GM21825 (cell line): ENCODE results near the gene LPAR5.

Experiments
- ATAC-seq: cut with Tn5 transposase; IDR thresholded peaks from one replicate; pipeline ENCODE4 v1.9.1; 2021; ENCODE audit warnings: mild to moderate bottlenecking, moderate library complexity; ENCODE audit not compliant: unreplicated experiment

LPAR5 gene

DNA sequence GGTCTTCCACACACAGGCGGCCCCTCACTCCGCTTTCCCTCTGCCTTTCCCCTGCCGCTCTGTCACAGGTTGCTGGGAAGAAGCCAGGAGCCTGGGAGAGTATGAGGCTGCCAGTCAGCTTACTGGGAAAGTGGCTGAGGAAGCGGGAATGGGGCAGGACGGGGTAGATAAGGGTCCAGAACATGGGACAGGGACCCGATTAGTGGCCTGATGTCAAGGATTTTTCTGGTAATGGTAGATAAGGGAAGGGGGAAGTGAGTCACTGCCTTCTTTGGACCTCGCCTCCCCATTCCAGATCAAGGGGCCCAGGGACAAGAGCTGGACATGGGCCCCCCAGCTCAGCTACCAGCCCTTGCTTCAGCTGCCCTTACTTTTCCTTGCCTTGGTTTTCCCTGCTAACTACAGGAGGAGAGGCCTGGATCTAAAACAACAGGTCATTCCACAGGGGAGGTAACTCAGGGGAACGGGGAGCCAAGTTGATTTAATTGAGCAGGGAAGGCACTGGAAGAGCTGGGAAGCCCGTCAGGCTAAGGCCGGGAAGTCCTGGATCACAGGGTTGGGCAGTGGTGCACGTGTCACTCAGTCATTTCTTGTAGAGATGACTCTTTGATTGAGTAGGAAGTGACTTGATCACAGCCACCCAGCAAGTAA is 3.5 kb upstream of the LPAR5 start:
- ATAC-seq: no peak

DNA sequence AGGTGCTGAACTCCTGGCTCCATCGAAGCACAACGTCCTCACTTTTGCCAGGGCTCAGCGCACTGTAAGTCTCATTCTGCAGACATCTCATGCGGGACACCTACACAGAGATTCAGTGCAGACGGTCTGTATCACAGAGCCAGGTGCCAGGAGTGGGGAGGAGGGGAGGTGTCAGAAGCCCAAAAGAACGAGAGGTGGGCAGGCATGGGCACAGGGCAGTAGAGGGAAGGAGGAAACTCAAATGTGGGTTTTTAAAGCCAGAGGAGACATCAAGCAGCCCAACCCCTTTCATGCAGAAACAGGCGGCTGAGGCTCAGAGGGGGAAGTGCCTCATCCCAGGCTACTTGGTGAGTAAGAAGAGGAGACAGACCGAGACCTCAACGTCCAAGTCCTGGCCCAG is 2.5 kb upstream of the LPAR5 start:
- no peak for ATAC-seq

DNA sequence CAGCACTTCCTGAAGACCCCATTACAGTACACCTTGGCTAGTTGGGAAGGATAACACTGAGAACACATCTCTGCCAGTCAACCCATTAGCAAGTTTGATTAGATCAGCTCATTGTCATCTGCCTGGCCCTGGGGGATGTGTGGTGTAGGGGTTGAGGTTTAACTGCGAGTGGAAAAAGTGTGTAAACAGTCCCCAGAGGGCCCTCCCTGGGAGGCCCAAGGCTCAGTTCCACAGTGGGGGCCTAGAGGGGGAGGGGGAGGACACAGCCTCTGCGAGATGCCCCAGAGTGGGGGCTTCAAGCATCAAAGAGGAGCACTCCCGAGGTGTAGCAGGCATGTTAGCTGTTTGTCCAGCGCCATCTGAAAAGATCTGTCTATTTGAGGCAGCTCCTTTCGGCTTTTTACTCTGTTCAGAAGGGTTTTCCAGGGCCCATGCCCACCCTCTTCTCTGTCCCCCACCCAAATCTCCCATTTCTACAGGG is 344 bp downstream of the LPAR5 start:
- peak; percentile 39 for ATAC-seq

DNA sequence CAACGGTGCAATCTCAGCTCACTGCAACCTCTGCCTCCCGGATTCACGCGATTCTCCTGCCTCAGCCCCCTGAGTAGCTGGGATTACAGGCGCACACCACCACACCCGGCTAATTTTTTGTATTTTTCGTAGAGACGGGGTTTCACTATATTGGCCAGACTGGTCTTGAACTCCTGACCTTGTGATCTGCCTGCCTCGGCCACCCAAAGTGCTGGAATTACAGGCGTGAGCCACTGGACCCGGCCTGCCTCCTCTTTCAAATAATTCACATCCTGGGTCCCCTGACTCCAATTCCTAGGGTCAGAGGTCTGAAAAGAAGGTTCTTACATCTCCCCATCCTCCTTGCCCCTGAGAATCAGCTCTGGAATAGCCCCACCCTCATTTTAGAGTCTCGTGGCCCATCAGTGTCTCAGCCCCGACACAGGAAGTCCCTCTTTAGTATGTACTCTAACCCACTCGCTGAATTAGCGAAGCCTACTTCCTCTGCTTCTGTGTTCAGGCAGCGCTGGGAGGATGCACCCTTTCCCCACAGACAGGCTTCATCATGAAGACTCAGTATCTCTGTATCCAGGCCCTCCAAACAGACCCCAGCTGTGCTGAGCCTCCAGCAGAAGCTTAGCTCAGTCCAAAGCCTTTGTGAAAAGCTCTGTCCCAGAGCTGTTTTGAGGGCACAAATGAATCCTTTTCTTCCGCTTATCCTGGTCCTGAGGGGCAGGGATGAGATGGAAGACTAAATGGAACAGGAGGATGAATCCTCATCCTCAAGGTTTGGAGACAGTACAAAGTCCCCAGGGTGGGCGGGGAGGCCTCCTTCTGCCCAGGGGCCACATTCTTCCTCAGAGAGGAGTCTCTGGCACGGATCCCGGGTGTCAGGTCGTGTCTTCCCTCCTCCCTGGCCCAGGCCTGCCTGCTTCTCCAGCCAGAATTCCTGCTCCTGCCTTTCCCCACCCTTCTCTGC is 3.5 kb downstream of the LPAR5 start:
- ATAC-seq: peak; percentile 57

DNA sequence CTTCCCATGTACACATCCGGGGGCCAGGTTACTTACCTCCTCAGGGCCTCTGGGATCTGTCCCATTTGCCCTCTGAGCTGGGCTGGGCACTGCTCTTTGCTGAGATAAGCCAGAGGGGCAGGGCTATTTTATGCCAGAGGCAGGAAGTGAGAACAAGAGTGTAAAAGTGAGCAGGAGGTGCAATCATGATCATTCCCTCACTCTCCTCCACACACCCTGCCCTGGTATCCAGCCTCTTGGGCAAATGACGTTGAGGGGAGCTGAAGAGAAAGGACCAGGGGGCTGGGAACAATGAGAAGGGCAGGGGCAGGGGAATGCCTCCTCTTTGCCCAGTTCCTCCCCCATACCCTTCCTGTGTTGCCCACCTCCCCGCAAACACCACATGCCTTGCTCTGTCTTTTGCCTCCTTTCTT is 4.2 kb downstream of the LPAR5 start:
- ATAC-seq: no peak

DNA sequence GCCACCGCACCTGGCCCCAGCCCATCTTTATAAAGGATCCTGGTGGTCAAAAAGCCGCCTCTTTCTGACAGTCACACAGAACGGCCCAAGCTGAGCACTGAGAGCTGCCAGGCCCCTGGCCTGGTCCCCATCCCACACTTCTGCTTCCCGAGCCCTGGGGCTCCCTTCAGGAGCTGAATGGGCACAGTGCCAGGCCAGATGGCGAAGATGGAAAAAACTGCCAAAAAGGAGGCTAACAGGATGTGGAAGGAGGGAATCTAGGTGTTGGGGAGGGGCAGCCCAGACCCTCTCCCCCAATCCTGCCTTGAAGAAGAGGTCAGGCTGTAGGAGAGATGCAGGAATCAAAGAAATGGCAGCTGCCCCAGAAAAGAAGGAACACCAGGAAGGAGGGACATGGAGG is 5.0 kb downstream of the LPAR5 start:
- ATAC-seq: no peak

DNA sequence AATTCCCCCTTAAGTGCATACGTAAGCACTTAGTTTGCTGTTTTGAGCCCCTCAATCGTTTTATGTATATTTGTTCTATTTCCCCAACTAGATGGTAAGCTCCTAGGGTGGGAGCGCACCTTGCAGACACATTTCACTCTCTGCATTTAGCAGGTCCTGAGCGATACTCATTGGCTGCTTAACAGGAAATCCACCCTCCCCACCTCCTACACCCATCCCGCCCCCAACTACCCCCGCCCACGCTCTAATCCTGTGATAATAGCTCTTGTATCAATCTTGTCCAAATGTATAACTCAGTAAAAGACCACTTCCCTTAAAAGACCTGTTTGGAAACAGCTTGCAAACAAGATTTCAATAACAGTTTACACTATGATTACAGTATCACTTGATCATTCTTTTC is 8.1 kb downstream of the LPAR5 start:
- no peak for ATAC-seq

DNA sequence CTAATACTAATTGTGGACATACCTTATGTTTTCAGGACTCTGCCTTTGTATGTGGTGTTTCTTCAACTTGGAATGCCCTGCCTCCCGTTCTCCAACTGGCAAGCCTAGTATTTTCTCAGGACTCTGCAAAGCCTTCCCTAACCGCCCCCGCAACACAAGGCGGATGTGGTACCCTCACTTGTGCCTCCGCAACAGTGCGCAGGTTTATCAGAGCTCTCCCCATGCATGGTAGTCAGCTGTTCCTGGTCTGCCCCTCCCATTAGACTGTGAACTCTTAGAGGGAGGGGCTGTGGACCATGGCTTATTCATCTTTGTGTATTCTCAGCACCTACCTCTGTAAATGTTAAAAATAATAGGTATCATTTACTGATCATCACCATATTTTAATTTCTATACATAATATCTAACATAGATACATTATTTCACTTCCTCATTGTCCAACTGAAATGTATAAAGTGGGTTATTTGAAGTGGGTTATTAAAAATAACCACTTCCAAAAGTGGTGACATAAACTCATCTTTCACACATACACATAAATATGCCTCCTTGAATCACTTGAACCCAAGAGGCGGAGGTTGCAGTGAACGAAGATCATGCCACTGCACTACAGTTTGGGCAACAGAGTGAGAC is 9.0 kb downstream of the LPAR5 start:
- no peak for ATAC-seq

DNA sequence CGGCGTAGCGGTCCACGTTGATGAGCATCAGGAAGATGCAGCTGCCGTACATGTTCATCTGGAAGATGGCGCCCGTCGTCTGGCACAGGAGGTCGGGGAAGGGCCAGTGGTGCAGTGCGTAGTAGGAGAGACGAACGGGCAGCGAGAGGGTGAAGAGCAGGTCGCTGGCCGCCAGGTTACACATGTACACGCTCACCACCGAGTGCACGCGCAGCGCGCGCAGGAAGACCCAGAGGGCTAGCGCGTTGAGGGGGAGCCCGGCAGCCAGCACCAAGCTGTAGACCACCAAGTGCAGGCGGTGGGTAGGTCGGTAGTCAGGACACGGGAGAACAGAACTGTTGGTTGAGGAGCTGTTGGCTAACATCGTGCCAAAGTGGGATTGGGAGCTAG is 14.9 kb downstream of the LPAR5 start:
- ATAC-seq: no peak

DNA sequence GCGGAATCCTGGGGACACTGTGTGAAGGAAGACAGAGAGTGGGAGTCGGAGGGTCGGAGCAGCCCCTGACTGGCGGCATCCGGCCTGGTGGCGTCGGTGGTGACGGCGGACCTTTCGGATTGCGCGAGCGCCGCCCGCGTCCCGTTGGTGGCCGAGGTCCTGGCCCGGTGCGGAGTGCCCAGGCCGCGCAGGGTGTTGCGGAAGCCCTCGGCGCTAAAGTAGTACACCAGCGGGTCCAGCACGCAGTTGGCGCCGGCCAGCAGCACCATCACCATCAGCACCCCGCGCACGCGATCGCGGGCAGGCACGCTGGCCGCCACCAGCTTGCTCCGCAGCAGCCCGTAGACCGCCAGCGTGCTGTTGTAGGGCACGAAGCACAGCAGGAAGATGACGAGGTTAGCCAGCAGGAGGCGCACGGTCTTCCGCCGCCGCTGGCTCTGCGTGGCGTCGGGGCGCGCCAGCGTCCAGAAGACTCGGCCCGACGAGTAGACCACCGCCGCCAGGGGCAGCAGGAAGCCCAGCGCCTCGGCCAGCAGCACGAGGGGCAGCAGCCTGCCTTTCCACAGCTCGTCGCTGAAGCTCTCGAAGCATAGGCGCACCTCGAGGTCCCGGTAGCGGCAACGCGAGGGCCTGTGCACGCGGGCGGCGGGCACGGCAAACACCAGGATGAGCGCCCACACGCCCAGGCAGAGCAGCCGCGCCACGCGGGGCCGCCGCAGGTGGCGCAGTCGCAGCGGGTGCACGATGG is 15.4 kb downstream of the LPAR5 start:
- ATAC-seq: no peak

DNA sequence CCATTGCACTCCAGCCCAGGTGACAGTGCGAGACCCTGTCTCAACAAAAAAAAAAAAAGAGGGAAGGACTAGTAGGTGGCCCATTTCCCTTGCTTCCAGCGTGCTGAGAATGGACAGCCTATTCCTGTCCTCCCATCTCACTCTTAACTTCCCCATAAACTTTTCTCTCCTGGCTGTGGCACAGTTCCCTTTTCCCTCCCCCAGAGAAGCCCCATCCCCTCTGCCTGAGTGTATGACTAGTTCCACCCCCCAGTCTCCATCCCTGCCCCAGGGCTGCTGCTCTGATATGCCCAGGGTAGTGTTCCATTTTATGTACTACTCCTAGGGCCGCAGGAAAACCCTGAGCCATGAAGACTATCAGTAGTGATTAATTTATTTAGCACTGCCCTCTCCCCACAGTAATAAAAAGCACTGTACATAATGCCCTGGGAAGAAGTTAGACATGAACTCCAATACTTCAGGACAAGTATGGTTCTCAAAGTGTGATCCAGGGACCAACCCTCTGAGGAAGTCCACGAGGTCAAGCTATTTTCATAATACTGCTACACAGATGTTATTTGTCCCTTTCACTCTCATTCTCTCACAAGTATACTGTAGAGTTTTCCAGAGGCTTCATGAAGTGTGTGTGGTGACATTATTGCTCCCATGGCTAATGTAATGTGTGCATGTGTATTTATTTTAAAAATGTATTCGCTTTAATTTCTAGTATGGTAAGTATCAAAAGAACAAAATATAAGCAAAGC is 17.1 kb downstream of the LPAR5 start:
- ATAC-seq: no peak

DNA sequence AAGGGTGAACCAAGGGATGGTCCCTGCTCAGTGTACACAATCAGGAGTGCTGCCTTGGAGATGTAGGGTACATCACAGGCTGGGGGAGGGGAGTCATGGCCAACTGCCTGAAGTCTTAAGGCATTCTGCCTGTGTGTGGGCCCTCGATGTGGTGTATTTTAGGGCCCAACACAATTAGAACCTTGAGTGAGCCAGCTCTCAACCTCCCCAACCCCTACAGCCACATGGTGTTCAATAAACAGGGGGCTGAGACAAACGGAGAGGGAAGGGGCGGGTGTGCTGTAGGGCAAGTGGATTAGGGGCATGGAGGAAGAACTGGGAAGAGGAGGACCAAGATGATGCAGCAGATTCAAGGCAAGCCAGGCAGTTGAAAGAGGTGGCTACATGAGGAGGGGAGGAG is 20.0 kb downstream of the LPAR5 start:
- ATAC-seq: no peak

DNA sequence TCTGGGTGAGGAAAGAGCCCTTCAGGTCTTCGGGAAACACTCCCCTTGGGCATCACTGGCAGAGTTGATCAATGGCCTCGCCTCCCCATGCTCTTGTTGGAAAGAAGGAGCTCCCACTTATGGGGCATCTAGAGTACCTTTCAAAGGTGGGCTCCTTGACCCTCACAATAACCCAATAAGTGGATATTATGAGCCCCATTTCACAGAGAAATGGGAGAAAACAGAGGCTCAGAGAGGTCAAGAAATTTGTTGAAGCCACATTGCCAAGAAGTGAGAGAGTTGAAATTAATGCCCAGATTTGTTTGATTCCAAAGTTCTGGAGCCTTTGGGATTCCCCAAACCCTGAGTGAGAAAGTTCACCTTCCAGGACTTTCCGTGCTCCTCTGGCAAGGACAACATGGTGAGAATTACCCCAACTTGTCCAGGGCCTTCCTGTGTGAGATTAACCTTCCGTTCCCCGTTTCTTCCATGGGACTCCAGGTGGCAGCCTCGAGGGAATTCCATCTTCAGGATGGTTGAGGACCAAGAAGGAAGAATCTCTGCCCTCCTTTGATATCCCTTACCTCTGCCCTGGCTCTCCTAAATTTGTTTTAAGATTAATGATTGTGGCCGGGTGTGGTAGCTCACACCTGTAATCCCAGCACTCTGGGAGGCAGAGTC is 21.1 kb downstream of the LPAR5 start:
- ATAC-seq: no peak

DNA sequence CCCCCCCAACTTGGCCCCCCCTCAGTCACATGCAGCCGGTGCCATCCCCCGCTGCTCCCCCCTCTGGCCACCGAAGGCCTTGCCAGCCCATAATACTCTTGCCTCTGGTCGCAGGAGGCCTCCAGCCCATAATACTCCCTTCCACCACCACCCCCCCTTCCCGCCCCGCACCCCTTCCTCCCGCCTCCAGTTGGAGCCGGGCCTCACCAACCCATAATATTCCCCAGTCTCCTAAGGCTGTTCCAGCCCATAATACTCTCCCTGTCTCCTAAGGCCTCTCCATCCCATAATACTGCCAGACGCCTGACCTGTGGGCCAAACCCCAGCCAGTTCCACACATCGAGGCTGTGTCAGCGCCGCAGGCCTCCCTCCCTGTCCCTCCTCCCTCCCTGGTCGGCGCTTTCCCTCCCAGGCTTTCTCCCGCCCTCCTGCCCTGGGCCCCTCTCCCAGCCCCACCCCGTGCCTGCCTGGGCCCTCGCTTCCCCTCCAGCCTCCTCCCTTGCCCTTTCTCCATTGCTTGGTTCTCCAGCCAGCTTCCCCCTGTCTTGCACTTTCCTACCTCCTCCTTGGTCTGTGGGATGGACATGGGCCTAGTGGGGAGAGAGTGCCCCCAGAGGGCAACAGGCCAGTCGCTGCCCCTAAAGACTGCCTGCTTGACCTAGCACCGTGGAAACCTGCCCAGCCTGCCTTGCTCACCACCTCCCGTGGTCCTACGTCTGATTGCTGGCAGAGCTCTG is 21.8 kb downstream of the LPAR5 start:
- peak; percentile 36 for ATAC-seq

DNA sequence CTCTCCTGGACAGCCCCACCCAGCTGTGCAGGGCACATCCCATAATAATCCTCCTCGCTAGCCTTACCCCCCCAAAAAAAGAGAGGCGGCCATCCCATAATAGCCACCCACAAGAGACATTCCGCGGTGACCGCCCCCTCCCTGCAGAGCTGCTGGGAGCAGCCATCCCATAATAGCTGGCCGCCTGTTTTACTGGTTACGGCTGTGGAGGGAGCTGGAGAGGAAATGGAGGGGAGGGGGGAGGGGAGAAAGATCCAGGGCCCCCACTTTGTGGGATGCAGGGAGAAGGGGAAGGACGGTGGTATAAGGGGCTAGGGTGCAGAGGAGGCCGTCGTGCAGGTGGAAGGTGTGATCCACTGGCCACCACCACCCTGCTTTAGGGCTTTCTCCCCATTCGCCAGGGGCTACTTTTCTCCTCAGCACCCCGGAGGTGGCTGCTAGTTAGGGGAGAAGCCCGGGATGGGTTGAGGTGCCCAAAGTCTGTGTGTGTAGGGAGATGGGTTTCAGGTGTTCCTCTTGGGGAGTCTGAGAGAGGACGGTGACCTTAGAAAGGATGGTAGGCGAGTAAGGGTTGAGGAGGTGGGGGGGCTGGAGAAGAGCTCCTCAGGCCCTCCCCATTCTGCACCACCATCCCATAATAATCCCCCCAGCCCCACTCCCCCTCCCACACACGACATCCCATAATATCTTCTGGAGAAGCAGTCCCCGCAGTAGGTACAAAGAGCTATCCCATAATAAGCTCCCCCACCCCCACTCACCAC is 22.6 kb downstream of the LPAR5 start:
- no peak for ATAC-seq

DNA sequence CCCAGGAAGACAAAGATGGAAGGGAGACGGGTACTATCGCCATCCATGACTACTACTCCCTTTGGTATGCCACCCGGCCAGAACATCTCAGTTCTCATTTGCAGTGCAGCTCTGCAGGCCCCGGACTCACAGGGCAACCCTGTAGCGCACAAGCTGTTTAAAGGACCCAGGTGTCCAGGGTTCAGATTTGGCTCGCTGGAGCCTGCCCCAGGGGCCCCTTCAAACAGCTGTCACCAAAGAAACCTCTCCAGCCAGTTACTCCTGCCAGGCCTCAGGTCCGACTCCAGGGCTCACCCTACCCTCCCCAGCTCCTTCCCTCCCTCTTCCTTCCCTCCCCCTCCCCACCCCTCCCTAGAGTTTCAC is 23.1 kb downstream of the LPAR5 start:
- ATAC-seq: no peak

DNA sequence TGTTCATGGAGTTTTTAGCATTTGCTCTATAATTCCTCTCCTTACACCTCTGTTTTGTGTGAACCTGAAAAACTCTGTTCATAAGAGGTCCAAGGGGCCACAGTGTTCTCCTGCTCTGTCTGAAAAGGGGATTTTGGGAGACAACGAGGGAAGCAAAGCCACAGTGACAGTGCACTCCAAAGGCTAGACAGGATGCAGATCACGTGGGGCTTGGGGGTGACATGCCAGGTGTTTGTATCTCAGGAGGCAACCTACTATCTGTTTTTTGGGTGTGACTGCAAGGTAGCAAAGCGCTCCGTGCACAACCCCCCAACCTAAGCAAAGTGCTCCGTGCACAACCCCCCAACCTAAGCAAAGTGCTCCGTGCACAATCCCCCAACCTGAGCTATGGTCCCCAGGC is 23.5 kb downstream of the LPAR5 start:
- no peak for ATAC-seq

DNA sequence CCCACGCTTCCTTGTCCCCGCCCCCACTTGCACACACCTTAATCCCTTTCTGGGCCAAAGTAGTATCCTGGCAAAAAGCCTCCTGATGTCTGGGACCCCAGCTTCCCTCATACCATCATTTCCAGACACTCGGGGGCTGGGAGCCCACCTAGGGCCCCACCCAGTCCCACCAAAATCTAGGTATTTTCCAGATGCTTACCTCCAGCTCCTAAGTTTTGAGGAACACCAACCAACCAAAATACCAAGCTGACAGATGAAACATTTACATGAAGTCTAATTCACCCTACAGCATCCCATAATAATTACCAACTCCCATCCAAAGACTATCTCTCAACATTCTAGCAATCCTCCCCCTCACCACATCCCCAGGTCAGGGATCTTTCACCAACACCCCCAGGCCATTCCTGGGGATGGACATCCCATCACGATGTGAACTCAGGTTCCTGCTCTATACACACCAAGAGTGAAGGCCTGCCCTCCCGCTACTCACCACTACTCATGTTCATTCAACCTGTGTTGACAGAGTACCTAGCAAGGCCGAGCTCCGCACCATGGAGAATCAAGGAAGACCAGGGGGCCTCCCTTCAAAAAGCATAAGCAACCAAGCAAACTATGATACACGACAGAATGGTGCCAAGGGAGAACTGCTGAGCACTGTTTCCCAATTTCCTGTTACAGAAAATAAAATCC is 27.0 kb downstream of the LPAR5 start:
- no peak for ATAC-seq
